GM12874 (cell line): ENCODE results near the gene ANP32A.

Experiments
- TF ChIP-seq, protein P1 (sequence below): IDR thresholded peaks from 2 replicates; pipeline ENCODE4 v1.5.1; 2011; ENCODE audit warnings: low read depth, mild to moderate bottlenecking, control low read depth, low read length, moderate library complexity; ENCODE audit not compliant: insufficient read depth

Gene ANP32A

DNA sequence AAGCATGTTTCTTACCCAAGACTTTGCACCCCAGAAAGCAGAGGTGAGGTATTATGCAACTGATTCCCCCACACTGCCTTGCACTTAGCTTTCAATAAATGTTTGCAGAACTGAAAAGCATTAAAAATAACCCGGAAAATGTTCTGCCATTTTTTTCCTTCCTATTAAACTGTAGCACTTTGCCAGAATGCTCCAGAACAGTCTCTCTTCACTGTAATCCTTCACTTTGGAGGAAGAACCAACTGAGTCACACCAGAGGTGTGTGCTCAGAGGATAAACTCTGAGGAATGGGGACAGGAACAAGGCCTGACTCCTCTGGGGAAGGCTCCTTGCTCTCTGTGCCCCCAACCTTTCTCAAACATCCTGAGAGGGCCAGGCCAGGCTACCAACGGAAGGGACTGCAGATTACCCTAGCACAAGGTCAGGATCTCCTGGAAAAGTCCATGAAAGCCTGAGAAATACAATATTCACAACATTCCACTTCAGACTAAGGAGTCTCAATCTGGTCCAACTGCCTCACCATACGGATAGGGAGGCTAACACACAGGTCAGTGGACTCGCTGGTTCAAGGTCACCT lies 19.0 kb downstream of the ANP32A start:
- TF ChIP-seq, protein P1, sequence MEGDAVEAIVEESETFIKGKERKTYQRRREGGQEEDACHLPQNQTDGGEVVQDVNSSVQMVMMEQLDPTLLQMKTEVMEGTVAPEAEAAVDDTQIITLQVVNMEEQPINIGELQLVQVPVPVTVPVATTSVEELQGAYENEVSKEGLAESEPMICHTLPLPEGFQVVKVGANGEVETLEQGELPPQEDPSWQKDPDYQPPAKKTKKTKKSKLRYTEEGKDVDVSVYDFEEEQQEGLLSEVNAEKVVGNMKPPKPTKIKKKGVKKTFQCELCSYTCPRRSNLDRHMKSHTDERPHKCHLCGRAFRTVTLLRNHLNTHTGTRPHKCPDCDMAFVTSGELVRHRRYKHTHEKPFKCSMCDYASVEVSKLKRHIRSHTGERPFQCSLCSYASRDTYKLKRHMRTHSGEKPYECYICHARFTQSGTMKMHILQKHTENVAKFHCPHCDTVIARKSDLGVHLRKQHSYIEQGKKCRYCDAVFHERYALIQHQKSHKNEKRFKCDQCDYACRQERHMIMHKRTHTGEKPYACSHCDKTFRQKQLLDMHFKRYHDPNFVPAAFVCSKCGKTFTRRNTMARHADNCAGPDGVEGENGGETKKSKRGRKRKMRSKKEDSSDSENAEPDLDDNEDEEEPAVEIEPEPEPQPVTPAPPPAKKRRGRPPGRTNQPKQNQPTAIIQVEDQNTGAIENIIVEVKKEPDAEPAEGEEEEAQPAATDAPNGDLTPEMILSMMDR: no peak

DNA sequence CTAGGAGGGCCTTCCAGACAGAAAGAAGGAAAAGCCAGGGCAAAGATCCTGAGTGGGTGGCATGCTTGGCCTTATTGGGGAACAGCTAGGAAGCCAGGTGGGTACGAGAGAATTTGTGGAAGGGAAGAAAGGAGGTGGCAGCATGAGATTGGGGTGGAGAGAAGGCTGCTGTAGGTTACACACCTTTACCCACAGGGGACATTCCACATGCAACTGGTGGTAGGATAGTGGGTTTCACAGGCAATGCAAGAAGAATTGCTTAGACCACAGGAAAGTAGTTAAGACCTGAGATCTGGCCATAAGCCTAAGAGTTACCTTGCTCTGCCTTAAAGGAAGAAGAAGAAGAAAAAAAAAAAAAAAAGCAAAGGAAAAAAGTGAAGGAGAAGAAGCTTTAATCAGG lies 19.8 kb downstream of the ANP32A start:
- TF ChIP-seq, protein P1: no peak

DNA sequence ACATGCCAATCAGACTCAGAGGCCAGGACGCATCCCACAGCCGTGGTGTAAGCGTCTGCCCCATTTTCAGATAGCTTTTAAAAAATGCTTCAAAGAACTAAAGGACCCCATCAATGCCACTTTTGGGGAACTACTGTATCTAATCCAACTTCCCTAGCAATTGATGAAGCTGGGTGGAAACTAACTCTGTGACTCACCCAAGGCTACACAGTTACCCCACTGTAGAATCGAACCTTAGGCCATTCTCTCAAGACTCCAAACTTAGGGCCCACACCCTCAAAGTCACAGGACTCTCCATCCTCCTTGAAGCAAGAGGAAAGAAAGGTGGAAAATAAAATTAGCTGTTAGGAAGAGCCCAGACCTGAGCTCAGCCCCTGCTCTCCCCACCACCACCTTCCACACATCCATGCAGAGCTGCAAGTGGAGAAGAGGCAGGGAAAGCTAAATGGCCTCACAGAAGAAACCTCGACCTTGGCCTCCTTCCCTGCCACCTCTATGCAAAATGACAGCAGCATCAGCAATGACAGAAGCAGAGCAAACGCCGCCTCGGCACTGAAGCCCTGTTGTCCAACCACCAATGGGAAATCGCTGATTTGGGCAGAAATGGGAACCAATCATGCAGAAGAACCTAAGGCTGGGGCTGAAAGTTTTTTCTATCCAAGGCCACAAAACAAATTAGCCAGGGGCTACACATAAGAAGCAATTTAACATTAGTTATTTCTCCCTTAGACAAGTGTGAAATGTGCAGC lies 22.2 kb downstream of the ANP32A start:
- TF ChIP-seq, protein P1: no peak

DNA sequence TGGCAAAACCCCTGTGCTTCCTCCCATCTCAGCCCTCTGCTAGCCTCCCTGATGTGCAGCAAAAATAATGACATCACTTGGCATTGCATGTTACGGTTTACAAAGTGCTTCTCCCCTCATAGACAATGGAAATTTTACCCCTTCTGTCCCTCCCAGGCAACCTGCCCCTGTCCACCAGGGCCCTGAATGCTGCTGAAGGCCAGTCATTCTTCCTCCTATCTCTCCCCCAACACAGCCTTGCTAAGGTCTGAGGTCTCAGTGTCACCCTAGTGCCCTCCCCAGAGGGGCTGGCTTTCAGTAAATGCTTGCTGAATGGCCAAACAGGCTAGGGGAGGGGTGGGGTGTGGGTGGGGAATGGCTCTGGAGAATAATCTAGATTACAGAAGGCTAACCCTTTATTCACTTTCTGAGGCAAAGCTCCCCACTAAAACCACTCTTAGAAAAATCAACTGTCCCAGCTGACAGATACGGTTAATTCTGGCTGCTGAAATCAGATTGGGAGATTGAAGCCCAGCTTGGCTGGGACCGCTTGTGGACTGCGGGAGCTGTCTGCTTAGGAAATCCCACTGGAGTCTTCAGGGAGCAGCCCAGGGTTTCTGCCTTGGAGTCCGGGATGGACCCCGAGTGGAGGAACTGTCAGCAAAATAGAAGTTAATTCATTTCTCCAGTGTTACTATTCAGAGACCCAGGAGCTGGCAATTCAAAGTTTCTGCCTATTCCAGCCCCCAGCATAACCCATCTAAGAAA lies 22.9 kb downstream of the ANP32A start:
- TF ChIP-seq, protein P1: no peak

DNA sequence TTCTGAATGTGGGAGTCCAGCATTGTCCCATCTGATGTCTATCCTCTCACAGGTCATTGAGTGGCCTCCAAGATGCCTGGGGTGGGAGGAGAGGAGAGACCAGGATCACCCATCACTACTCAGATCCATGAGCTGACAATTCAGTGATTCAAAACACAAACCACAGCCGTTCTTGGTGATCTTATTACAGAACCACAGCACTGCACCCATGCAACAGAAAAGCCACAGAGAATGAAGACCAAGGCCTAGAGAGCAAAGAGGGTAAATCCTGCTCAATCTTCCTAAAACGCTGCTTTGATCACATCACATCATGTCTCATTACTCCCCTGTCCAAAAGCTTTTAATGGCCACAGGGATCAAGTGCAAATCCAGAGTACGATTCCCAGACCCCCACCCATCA lies 23.5 kb downstream of the ANP32A start:
- TF ChIP-seq, protein P1: no peak

DNA sequence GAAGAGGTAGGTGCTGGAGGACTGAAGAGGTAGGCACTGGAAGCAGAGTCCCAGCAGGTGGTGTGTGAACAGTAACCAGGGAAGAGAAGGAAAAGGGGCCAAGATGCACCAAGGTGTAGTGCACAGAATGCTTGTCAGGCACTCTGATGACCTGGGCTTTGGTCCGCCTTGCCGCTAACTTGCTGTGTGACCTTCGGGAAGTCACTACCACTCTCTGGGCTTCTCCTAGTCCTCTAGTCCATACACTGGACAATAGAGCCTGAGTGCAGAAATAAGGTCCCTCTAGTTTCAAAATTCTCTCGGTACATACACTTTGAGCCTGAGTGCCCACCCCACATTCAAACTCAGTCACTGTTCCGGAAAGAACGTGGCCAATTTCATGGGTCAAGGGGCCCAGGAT lies 24.1 kb downstream of the ANP32A start:
- TF ChIP-seq, protein P1: no peak

DNA sequence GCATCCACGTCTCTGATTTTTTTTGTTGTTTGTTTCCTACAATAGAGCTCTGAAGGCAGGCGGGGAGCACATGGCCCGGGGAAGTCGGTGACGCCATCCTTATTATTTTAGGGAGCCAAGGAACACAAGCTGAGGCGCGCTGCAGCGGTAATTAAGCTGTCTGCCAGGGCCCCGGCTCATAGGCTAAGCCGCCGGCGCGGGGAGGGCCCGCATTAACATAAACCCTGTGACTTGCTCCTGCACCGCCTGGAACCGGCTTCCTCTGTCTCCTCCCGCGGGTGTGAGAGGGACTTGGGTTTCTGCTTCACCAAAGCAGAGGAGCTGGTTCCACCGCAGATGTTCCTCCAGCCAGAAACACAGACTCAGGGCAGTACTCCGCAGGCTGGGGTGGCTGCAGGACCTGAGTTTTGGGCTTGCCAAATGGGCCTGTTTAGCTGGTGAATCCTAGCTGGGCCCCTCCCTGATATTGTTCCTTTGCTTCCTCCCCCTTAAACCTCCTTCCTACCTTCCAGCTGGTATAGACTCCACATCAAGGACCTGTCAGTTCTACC lies 25.3 kb downstream of the ANP32A start:
- TF ChIP-seq, protein P1: no peak
